GM18520 (cell line): ENCODE results near the gene CHGA.

ENCODE experiments used
- ATAC-seq: cut with Tn5 transposase; IDR thresholded peaks from one replicate; pipeline ENCODE4 v1.9.1; 2021; ENCODE audit not compliant: unreplicated experiment

CHGA gene

DNA sequence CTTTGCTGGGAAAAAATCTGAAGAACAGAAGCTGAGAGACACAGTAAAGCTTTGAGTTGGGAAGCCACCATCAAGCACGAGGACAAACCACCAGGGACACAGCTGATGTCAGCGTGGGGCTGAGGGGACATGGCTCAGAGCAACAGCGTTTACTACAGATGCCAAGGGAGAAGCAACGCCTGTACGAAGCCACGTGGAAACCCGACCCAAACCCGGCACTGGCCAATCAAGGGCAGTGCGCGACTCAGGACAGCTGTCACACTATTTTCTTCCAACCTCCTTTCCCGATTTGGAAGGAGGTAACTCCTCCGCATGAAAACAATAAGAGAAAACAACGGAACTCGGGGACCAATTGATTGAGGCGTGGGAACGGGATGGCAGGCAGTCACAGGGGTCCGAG is 20.2 kb upstream of the CHGA start:
- ATAC-seq, result no peak

DNA sequence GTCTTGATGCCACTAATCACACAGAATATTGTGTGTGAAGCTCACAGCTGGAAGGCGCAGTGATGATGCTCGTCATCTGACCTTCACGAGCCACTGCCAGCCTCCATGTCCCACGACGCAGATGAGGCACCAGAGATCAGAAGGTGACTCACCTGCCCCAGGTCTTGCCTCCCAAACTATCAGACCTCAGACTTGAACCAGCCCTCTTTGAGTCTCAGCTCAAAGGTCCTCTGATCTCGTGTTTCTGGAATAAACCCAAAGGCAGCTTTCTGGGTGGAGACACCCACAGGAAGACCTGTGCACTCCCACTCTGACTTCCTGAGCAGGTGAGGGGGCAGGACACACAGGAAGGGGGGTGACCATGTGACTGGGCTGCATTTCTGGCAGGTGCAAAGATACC is 19.6 kb upstream of the CHGA start:
- no peak for ATAC-seq

DNA sequence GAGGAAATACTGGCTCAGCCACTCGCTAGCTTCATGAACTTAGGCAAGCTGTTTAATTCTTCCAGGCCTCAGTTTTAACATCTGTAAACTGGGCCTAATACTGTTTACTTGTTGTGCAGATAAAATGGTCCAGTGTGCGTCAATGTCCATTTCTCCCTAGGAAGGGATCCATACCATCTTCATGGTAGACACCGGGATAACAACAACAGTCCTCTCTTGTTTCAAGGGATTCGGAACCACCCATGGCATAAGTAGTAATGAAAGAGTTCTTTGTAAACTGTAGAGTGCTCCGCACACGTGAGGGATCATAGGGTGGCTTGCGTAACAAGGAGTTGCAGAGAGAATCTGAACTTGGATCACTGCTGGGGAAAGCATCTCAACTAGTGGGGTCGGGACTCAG is 17.3 kb upstream of the CHGA start:
- ATAC-seq, result no peak

DNA sequence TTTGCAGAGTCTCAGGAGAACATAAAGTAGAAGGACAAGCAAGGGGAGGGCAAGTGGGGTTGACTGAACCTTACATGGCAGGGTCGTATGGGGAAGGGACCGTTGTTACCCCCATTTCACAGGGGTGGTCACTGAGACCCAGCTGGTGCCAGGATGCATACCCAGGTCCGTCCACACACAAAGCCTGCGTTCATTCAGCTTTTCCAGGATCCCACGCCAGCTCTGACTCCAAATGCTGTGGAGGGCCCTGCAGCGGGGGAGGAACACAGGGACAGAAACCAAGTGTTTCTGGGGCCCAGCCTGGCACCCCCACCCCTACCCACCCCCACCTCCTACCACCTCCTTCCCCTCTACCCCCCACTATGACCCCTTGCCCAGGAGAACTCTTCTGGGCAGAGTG is 16.5 kb upstream of the CHGA start:
- ATAC-seq, result no peak

DNA sequence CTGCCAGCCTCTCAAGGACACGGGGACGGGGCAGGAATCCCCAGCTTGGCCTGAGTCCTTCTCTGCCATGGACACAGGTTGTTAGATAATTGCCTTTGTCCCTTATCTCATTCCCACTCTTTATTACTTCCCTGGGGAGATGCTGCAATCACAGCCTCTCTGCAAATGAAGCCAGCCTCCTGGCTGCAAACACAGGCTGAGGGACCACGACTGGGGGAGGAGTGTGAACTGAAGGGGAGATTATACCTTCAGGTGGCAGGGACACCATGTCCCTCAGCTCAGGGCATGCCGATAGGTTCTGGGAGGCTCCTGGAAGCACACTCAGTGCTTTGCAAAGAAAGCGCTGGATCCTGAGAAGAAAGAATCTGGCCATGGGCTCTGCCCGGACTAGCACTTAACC is 16.1 kb upstream of the CHGA start:
- no peak for ATAC-seq

GRCh38 chr14:92907316-92907911 is 15.5 kb upstream of the CHGA start:
- no peak for ATAC-seq

DNA sequence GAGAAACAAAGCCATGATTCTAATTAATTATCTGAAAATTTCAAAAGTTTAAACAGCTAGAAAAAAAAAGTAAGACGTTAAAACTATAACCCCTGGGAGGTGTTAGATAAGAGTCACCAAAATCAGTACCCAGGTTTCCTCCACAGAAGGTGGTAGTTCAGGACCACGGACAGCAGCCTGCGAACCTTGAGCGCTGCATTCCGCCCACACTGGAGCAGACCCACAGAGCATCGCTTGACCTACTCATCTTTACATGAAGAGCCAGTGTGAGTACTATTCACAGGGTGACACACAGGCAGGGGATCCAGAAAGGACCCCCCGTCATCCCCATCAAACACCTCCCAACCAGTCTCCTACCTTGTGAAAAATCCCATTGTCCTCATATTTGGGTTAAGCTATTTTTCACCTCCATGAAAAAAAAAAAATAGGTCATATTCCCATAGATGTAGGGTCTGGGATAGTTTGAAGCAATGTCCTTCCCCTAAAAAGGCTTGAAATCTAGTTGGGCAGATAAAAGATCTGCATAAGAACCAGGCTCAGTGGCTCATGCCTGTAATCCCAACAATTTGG is 8.8 kb upstream of the CHGA start:
- ATAC-seq, result no peak

DNA sequence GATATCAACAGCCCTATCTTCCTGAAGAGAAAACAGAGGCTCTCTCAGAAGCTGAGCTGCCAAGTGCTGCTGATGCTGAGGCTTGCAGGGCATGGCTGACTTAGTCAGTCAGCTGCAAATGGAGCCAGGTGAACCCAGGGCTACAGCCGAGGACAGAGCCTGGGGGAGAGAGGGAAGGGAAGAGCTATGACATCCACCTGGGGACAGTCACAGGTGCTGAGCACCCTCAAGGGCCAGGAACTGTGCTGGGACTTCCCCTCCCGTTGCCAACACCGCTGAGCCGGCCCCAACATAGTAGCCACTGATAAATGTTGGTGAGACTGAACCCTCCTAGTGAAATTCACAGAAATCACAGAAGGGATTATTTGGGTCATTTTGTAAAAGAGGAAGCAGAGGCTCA is 6.7 kb upstream of the CHGA start:
- no peak for ATAC-seq

DNA sequence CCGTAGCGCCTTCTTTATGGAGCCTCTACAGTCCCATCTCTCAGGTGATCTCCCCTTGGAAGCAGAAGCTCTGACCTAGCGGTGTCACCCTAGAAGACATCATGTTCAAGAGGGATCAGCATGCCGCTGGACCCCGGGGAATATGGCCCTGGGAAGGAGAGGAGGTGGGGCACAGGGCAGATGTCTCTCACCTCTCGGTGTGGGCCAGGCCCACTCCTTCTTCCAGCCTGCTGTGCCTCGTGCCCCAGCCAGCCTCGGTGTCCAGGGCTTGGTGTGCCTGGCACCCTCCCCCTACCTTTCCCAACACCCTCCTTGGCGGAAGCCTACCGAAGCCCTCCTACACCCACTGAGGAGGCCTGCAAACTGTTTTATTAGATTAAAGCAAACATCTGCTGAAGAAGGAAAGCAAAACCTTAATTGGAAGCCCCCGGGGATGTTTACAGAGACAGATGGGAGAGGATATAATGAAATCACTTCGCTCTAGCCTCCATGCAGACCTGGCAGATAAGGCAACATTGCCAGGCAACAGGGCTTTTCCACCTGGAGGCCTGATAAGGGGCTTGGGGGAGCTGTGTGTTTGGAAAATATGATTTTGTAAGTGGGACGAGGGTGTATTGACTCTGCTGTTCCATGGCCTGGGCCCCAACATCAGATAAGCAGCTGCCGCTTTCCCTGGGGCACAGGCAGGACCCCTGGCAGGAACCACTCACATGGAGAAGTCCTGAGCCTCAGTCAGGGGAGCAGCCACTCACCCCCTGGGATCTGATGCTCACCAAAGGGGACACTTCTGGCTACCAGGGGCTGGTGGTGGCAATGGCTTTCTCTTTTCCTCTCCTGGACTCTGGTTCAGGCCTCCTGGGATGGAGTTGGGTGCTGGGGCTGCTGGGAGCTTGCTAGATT is 5.7 kb upstream of the CHGA start:
- ATAC-seq, result no peak

- no peak for ATAC-seq
Measured at GRCh38 chr14:92917956-92918355, 5.0 kb upstream of the CHGA start.

- ATAC-seq, result no peak
Measured at GRCh38 chr14:92920001-92920400, 2.9 kb upstream of the CHGA start.

- ATAC-seq, result no peak
Measured at GRCh38 chr14:92922155-92922735, 705 bp upstream of the CHGA start.

DNA sequence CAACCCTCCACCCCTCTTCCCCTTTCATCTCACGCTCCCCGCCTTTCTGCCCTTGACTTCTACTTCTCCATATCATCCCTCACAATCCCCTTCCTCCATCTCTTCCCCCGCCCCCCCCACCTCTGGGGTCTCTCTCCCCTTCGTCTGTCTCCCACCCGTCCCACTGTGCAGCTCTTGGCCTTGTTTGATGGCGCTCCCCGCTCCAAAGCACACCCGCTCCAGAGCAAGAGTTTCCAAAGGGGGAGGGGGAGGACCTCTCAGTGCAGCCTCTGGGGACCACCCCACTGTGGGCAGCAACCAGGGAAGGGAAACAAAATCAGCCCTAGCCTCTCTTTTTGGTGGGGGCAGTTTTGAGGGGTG is 774 bp downstream of the CHGA start:
- ATAC-seq, result no peak

- no peak for ATAC-seq
Measured at GRCh38 chr14:92924247-92924646, 1.3 kb downstream of the CHGA start.

DNA sequence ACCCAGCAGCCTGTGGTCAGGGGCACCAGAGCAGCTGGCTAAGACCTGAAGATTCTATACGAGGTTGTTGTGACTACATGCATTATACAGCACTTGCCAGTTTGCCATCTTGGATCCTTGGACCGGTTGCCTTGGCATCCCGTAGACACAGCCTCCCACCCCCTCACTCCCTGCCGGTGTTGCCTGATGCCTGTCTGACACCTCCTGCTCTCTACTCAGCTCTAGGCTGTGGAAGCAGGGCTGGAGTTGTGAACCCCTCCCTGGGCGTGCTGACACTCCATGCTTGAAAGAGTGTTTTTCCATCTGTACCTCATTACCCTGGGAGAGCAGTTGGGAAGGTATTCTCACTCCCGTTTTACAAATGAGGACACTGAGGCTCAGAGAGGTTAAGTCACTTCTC is 2.5 kb downstream of the CHGA start:
- ATAC-seq, result no peak

- ATAC-seq, result no peak
Measured at GRCh38 chr14:92926180-92926845, 3.4 kb downstream of the CHGA start.

DNA sequence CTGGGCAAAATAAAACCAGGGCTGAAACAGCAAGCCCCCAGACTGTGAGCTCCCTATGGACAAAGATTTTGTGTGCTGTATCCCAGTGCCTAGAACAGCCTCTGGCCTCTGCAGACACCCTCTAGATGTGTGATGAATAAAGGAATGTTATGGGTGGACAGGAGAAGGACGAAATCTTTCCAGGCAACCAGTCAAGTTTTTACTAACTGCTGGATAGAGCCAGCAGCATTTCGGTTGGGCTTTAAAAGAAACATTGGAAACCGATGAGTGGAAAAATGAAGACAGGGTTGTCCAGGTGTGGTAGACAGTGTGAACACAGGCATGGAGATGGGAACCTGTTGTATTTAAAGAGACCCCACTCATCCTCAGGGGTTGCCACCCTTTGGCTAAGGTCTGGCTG is 4.0 kb downstream of the CHGA start:
- ATAC-seq, result no peak

GRCh38 chr14:92927349-92928257 is 4.7 kb downstream of the CHGA start:
- ATAC-seq, result no peak

DNA sequence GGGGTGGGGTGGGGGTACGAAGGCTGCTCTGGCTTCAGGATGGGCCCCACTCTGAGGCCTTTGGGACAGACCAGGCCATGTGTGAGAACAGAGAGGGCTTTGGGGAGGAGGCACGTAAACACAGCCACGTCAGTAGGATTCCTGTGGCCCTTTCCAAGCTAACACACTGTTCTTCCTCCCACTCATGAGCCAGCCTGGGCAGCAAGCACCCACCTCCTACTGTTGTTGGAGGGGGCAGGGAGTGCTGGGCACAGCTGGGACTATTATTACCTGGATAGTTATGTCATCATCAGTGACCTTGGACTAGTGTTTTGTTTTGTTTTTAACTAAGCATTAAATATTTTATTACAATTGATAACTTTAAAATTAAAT is 5.3 kb downstream of the CHGA start:
- ATAC-seq, result no peak

GRCh38 chr14:92928961-92929688 is 6.2 kb downstream of the CHGA start:
- no peak for ATAC-seq
